ENCODE data around the gene OSER1.

The OSER1 gene

DNA sequence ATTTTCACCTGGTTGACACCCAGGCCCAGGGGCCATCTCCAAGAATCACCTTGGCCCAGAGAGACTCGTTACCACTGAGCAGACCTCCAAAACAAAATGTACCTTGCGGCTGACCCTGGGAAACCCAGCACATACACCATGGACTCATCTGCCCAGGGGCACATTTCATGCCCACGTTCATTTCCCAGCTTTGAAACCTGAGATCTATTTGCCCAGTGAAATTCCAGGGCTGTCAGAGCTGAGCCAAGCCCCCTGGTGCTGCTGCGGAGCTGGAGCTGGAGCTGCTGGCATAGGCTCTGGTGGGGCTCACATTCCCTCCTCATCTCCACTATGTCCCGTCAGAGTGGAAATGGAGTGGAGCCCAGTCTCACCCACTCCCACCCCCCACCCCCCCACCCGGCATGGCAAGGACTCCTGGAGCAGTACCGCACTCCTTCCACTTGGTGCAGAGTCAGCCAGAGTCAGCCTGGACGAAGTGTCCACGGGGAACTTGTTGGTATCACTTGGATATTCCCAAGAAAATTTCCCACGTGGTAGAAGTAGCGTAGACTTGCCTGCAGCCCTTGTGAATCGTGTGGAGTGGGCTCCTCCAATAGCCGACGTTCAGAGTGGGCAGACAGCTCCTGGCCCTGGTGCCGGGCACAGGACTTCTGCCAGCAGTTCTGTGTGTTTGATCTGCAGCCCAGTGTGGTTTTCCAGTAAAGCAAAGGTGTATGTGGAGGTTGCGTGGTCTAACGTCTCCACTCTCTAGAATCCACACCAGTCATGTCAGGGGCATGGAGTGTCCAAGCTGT lies 18.1 kb upstream of the OSER1 start:
- Histone ChIP-seq H3K27ac (no peak overlapping the region), H3K4me1 (no peaks in the 10 kb centered on the region), H3K27me3 (ENCODE audit: control insufficient read depth, insufficient read depth, low read length) (no peaks in the 10 kb centered on the region), H3K79me2 (no peaks in the 10 kb centered on the region), H3K9ac (no peak overlapping the region), H3K4me3 (ENCODE audit: low read depth, low read length) (no peak overlapping the region), H3K4me2 (ENCODE audit: low read length) (no peak overlapping the region), H3K36me3 (ENCODE audit: control insufficient read depth, insufficient read depth, low read length) (no peaks in the 10 kb centered on the region), H3K9me3 (ENCODE audit: control insufficient read depth, low read length) (no peaks in the 10 kb centered on the region), H2AFZ (no peak overlapping the region)
- TF ChIP-seq CTCF (IDR thresholded peaks at IDR 0.05): no peak

- H3K79me2 ChIP-seq: no peaks in the 10 kb centered on the region
- H3K36me3 ChIP-seq (ENCODE audit: control insufficient read depth, insufficient read depth, low read length): no peaks in the 10 kb centered on the region
- no peak overlapping the region for H3K4me2 ChIP-seq (ENCODE audit: low read length)
- H2AFZ ChIP-seq: no peak overlapping the region
- TF ChIP-seq CTCF (IDR thresholded peaks at IDR 0.05): no peak
- H3K9ac ChIP-seq: no peak overlapping the region
- H3K27me3 ChIP-seq (ENCODE audit: control insufficient read depth, insufficient read depth, low read length): no peaks in the 10 kb centered on the region
- no peak overlapping the region for H3K4me3 ChIP-seq (ENCODE audit: low read depth, low read length)
- H3K4me1 ChIP-seq: no peaks in the 10 kb centered on the region
- H3K27ac ChIP-seq: no peak overlapping the region
- H3K9me3 ChIP-seq (ENCODE audit: control insufficient read depth, low read length): no peaks in the 10 kb centered on the region
Observed at GRCh38 chr20:44224637-44225036, 14.1 kb upstream of the OSER1 start.

GRCh38 chr20:44223721-44224120 lies 13.2 kb upstream of the OSER1 start:
- H3K36me3 ChIP-seq (ENCODE audit: control insufficient read depth, insufficient read depth, low read length): no peaks in the 10 kb centered on the region
- no peak for TF ChIP-seq CTCF (IDR thresholded peaks at IDR 0.05)

GRCh38 chr20:44222633-44223368 lies 12.2 kb upstream of the OSER1 start:
- no peak overlapping the region for H2AFZ ChIP-seq
- H3K9ac ChIP-seq: no peak overlapping the region
- no peaks in the 10 kb centered on the region for H3K9me3 ChIP-seq (ENCODE audit: control insufficient read depth, low read length)
- no peaks in the 10 kb centered on the region for H3K4me1 ChIP-seq
- no peak overlapping the region for H3K27ac ChIP-seq
- H3K4me2 ChIP-seq (ENCODE audit: low read length): no peak overlapping the region
- H3K27me3 ChIP-seq (ENCODE audit: control insufficient read depth, insufficient read depth, low read length): no peaks in the 10 kb centered on the region
- no peak overlapping the region for H3K4me3 ChIP-seq (ENCODE audit: low read depth, low read length)
- H3K36me3 ChIP-seq (ENCODE audit: control insufficient read depth, insufficient read depth, low read length): no peaks in the 10 kb centered on the region
- peak; percentile 8 for TF ChIP-seq CTCF (IDR thresholded peaks at IDR 0.05)
- H3K79me2 ChIP-seq: no peaks in the 10 kb centered on the region

More at GRCh38 chr20:44223721-44224120, 13.2 kb upstream of the OSER1 start:
- Histone ChIP-seq H3K79me2 (no peaks in the 10 kb centered on the region), H2AFZ (no peak overlapping the region), H3K4me1 (no peaks in the 10 kb centered on the region), H3K9ac (no peak overlapping the region), H3K4me2 (ENCODE audit: low read length) (no peak overlapping the region), H3K9me3 (ENCODE audit: control insufficient read depth, low read length) (no peaks in the 10 kb centered on the region), H3K27me3 (ENCODE audit: control insufficient read depth, insufficient read depth, low read length) (no peaks in the 10 kb centered on the region), H3K27ac (no peak overlapping the region), H3K4me3 (ENCODE audit: low read depth, low read length) (no peak overlapping the region)
